A549 (cell line): Measurements from ENCODE around the gene SPDYE4.

ENCODE experiments used
- BHLHE40 ChIP-seq: IDR thresholded peaks from 2 replicates; pipeline ENCODE4 v1.6.1; 2012; ENCODE audit warnings: low read depth, low read length, inconsistent platforms
- CTCF ChIP-seq: fragments of >200 bp; sonication (Bioruptor Twin); formaldehyde crosslinking; IDR thresholded peaks from 3 replicates; pipeline ENCODE4 v1.5.1; 2016
- ELK1 ChIP-seq: fragments of 150-350 bp; IDR thresholded peaks from 2 replicates; pipeline ENCODE4 v1.6.1; 2014; ENCODE audit warnings: low read depth, mild to moderate bottlenecking, low read length
- FOSL2 ChIP-seq, 2 experiments: fragments of 450-650 bp in 1 of 2; fragments of >200 bp in 1 of 2; sonication (Bioruptor Twin) in 1 of 2; formaldehyde crosslinking; IDR thresholded peaks; 2 replicates each; pipeline versions ENCODE4 v1.5.0 to v1.6.1; 2016 to 2020; ENCODE audit warnings: mild to moderate bottlenecking in 1 of 2, moderate library complexity in 1 of 2
- JUN ChIP-seq, 2 experiments: fragments of >200 bp; sonication (Bioruptor Twin); formaldehyde crosslinking; IDR thresholded peaks; 2 replicates in 1 of 2; 3 replicates in 1 of 2; pipeline ENCODE4 v1.6.1; 2016 to 2017
- MAFK ChIP-seq: fragments of 450-650 bp; IDR thresholded peaks from 2 replicates; pipeline ENCODE4 v1.6.1; 2014; ENCODE audit not compliant: partially characterized antibody
- MAZ ChIP-seq: fragments of 150-350 bp; IDR thresholded peaks from 2 replicates; pipeline ENCODE4 v1.6.1; 2014; ENCODE audit warnings: antibody characterized with exemption, low read depth, low read length, borderline replicate concordance
- NR3C1 ChIP-seq: fragments of >200 bp; sonication (Bioruptor Twin); formaldehyde crosslinking; IDR thresholded peaks from 3 replicates; pipeline ENCODE4 v1.6.1; 2017
- POLR2A ChIP-seq: IDR thresholded peaks from 2 replicates; pipeline ENCODE4 v1.6.1; 2012; ENCODE audit warnings: mild to moderate bottlenecking, low read length
- TFCP2L1 ChIP-seq: fragments of 250-450 bp; sonication (Bioruptor Pico); IDR thresholded peaks from 2 replicates; pipeline ENCODE4 v1.5.0; 2021; ENCODE audit warnings: mild to moderate bottlenecking
- TF ChIP-seq, protein P1 (sequence below): fragments of 250-450 bp; sonication (Bioruptor Pico); IDR thresholded peaks from 2 replicates; pipeline ENCODE4 v1.5.0; 2021; ENCODE audit warnings: mild to moderate bottlenecking, moderate library complexity, borderline replicate concordance
- TF ChIP-seq, protein P2 (sequence below): IDR thresholded peaks from 2 replicates; pipeline ENCODE4 v1.6.1; 2012

DNA sequence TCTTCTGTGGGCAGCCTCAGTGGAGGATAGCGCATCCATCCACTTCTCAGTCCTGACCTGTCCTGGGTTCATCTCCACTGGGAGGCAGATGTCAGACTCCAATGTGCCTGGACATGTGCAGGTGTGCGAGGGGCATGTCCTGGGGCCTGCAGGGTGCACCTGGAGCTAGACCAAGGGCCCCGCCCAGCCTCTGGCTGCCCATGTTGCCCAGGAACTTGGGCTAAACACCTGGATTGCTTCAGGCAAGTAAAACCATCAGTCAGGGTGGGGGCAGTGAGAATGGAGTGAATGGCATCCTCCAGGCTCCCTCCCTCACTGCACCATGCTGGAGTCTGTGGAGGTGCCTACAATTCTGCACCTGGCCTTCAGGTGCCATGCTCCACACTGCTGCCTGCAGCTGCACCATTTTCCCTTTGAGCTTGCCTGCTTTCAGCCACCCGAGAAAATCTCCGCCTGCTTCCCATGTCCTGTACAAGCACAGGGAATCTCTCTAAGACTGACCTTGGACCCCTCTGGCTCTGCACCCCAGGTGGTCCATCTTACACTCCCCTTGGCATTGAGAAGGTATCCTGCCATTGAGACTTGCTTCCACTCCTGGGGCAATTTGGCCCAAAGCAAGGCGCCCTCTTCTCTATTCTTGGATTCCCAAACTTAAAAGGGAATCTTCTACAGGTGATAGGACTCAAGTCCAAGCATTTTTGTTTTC, 42.9 kb upstream of the SPDYE4 start:
- no peak for TF ChIP-seq CTCF
- no peak for TF ChIP-seq MAFK
- TF ChIP-seq JUN (IDR thresholded peaks at IDR 0.05), result no peak
- TF ChIP-seq NR3C1, result no peak
- no peak for TF ChIP-seq TFCP2L1 (CRISPR knock-in tag)
- TF ChIP-seq, protein P1, sequence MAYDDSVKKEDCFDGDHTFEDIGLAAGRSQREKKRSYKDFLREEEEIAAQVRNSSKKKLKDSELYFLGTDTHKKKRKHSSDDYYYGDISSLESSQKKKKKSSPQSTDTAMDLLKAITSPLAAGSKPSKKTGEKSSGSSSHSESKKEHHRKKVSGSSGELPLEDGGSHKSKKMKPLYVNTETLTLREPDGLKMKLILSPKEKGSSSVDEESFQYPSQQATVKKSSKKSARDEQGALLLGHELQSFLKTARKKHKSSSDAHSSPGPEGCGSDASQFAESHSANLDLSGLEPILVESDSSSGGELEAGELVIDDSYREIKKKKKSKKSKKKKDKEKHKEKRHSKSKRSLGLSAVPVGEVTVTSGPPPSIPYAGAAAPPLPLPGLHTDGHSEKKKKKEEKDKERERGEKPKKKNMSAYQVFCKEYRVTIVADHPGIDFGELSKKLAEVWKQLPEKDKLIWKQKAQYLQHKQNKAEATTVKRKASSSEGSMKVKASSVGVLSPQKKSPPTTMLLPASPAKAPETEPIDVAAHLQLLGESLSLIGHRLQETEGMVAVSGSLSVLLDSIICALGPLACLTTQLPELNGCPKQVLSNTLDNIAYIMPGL (CRISPR knock-in tag), result no peak
- TF ChIP-seq BHLHE40, result no peak
- no peak for TF ChIP-seq ELK1
- TF ChIP-seq POLR2A, result no peak
- TF ChIP-seq, protein P2, sequence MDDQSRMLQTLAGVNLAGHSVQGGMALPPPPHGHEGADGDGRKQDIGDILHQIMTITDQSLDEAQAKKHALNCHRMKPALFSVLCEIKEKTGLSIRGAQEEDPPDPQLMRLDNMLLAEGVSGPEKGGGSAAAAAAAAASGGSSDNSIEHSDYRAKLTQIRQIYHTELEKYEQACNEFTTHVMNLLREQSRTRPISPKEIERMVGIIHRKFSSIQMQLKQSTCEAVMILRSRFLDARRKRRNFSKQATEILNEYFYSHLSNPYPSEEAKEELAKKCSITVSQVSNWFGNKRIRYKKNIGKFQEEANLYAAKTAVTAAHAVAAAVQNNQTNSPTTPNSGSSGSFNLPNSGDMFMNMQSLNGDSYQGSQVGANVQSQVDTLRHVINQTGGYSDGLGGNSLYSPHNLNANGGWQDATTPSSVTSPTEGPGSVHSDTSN, result no peak
- TF ChIP-seq FOSL2 (IDR thresholded peaks at IDR 0.05), result no peak
- TF ChIP-seq FOSL2 (CRISPR knock-in tag; IDR thresholded peaks at IDR 0.05), result no peak
- no peak for TF ChIP-seq MAZ
